HCT116 (cell line): Measurements from ENCODE around the gene TBC1D17. TPM values are rescaled to one million over a fixed set of nuclear protein-coding genes. Genes with fewer than 3 reads are reported as not detected.
A peak's percentile ranks its signal among the peaks of the same experiment; 100 is the strongest.

Experiments
- ATAC-seq: fragments of 200-7000 bp; cut with Tn5 transposase; 2 replicates; pipeline ENCODE4 v1.9.1; 2020; ENCODE audit warnings: mild to moderate bottlenecking, moderate library complexity
- BruUV-seq: library from RNA; stranded (reverse); fragments of 400-500 nt; replicated peaks from 2 replicates; lab custom pipeline; 2021; lab: Mats Ljungman, UMichigan
- CTCF ChIA-PET: fragments of 300-600 bp; sonication (Branson Sonifier 250); formaldehyde crosslinking; loops from one replicate; lab custom pipeline; 2021; ENCODE audit warnings: antibody characterized with exemption; lab: Charles Lee
- POLR2A ChIA-PET: fragments of 300-600, 350-600 bp; sonication (Branson Sonifier 250); formaldehyde crosslinking; loops from one replicate; lab custom pipeline; 2021; ENCODE audit warnings: antibody characterized with exemption; lab: Charles Lee
- RAD21 ChIA-PET, 2 experiments: fragments of 300-600 bp; sonication (Branson Sonifier 250); formaldehyde crosslinking; loops; one replicate each; lab custom pipeline; 2023; ENCODE audit warnings: low total read pairs in 2 of 2; ENCODE audit not compliant: uncharacterized antibody in 2 of 2, unreplicated experiment in 2 of 2, low non-redundant PET in 1 of 2; lab: Charles Lee
- DNase-seq: peaks from one replicate; pipeline ENCODE4 v3.0.0-alpha.2; 2010; ENCODE audit warnings: low read depth, low spot score
- H2AFZ ChIP-seq: fragments of 200-600 bp; shearing (Covaris generic), sonication (generic); 2 replicates; pipeline ENCODE4 v1.6.1; 2017; ENCODE audit warnings: low read depth, mixed run types, mixed read lengths, antibody characterized with exemption, low read length; ENCODE audit not compliant: poor library complexity, severe bottlenecking
- H3K27ac ChIP-seq: 2 replicates; pipeline ENCODE4 v1.5.1; 2012; ENCODE audit warnings: low read depth, low read length
- H3K27me3 ChIP-seq: fragments of 200-600 bp; sonication (generic); 2 replicates; pipeline ENCODE4 v1.6.1; 2016; ENCODE audit warnings: mixed run types, low read length, mixed read lengths; ENCODE audit not compliant: insufficient read depth
- H3K36me3 ChIP-seq, 2 experiments: fragments of 200-500 bp in 1 of 2; fragments of 200-600 bp in 1 of 2; sonication (Bioruptor generic) in 1 of 2; sonication (generic) in 1 of 2; 2 replicates each; pipeline versions ENCODE4 v1.5.1 to v1.6.1; 2014 to 2016; ENCODE audit warnings: low read length in 2 of 2, inconsistent platforms in 1 of 2, mixed read lengths in 1 of 2, mixed run types in 1 of 2; ENCODE audit not compliant: insufficient read depth in 2 of 2, control insufficient read depth in 1 of 2
- H3K4me1 ChIP-seq, 2 experiments: fragments of 200-600 bp in 1 of 2; sonication (generic) in 1 of 2; 2 replicates each; pipeline versions ENCODE4 v1.5.1 to v1.6.1; 2012 to 2017; ENCODE audit warnings: low read length in 2 of 2, inconsistent platforms in 1 of 2, mild to moderate bottlenecking in 1 of 2, mixed read lengths in 1 of 2, mixed run types in 1 of 2, moderate library complexity in 1 of 2; ENCODE audit not compliant: insufficient read depth in 2 of 2, control insufficient read depth in 1 of 2
- H3K4me2 ChIP-seq: fragments of 200-600 bp; sonication (generic); 2 replicates; pipeline ENCODE4 v1.6.1; 2017; ENCODE audit warnings: mixed run types, low read length, mixed read lengths
- H3K4me3 ChIP-seq, 2 experiments: fragments of 200-600 bp in 1 of 2; sonication (generic) in 1 of 2; replicated peaks in 1 of 2; 2 replicates each; pipeline ENCODE4 v1.5.1; 2011 to 2016; ENCODE audit warnings: low read length in 2 of 2, control low read depth in 1 of 2, low read depth in 1 of 2, mild to moderate bottlenecking in 1 of 2, mixed read lengths in 1 of 2, mixed run types in 1 of 2
- H3K79me2 ChIP-seq: fragments of 200-600 bp; sonication (generic); 2 replicates; pipeline ENCODE4 v1.6.1; 2017; ENCODE audit warnings: mild to moderate bottlenecking, mixed run types, low read length, moderate library complexity, mixed read lengths; ENCODE audit not compliant: insufficient read depth
- H3K9ac ChIP-seq: fragments of 200-600 bp; sonication (generic); 2 replicates; pipeline ENCODE4 v1.6.1; 2016; ENCODE audit warnings: low read length, mixed read lengths
- H3K9me2 ChIP-seq: fragments of 200-600 bp; sonication (generic), shearing (Covaris generic); 2 replicates; pipeline ENCODE4 v1.6.1; 2017; ENCODE audit warnings: mixed run types, mild to moderate bottlenecking, moderate library complexity; ENCODE audit not compliant: insufficient read depth
- H3K9me3 ChIP-seq, 2 experiments: fragments of 200-500 bp in 1 of 2; fragments of 200-600 bp in 1 of 2; sonication (Bioruptor generic) in 1 of 2; sonication (generic) in 1 of 2; 2 replicates each; pipeline ENCODE4 v1.6.1; 2014 to 2017; ENCODE audit warnings: low read length in 2 of 2, mixed read lengths in 2 of 2, inconsistent platforms in 1 of 2, low read depth in 1 of 2, mild to moderate bottlenecking in 1 of 2, mixed run types in 1 of 2, moderate library complexity in 1 of 2; ENCODE audit not compliant: control insufficient read depth in 1 of 2, insufficient read depth in 1 of 2
- H4K20me1 ChIP-seq: fragments of 200-600 bp; sonication (generic), shearing (Covaris generic); 2 replicates; pipeline ENCODE4 v1.6.1; 2017; ENCODE audit warnings: mixed run types, mild to moderate bottlenecking, moderate library complexity; ENCODE audit not compliant: insufficient read depth
- CBX3 ChIP-seq: IDR thresholded peaks from 2 replicates; pipeline ENCODE4 v1.6.1; 2012; ENCODE audit warnings: low read depth
- CEBPB ChIP-seq: IDR thresholded peaks from 2 replicates; pipeline ENCODE4 v1.6.1; 2012; ENCODE audit warnings: low read depth
- ELF1 ChIP-seq: IDR thresholded peaks from 2 replicates; pipeline ENCODE4 v1.6.1; 2012; ENCODE audit warnings: low read depth, borderline replicate concordance
- EZH2phosphoT487 ChIP-seq: fragments of 200-600 bp; IDR thresholded peaks from 2 replicates; pipeline ENCODE4 v1.6.1; 2018; ENCODE audit warnings: antibody characterized with exemption, borderline replicate concordance
- FOSL1 ChIP-seq: IDR thresholded peaks from 2 replicates; pipeline ENCODE4 v1.6.1; 2012; ENCODE audit warnings: low read depth
- JUND ChIP-seq: IDR thresholded peaks from 2 replicates; pipeline ENCODE4 v1.6.1; 2012
- POLR2A ChIP-seq: IDR thresholded peaks from 2 replicates; pipeline ENCODE4 v1.7.0; 2011; ENCODE audit warnings: borderline replicate concordance; ENCODE audit not compliant: insufficient read depth, insufficient read length; ENCODE audit errors: extremely low read depth
- POLR2AphosphoS5 ChIP-seq: IDR thresholded peaks from 2 replicates; pipeline ENCODE4 v1.6.1; 2011; ENCODE audit warnings: mild to moderate bottlenecking, low read depth, low read length, moderate library complexity
- SRF ChIP-seq: IDR thresholded peaks from 2 replicates; pipeline ENCODE4 v1.6.1; 2012; ENCODE audit warnings: low read depth
- YY1 ChIP-seq: IDR thresholded peaks from 2 replicates; pipeline ENCODE4 v1.6.1; 2011; ENCODE audit warnings: low read length, low read depth, moderate library complexity, mild to moderate bottlenecking; ENCODE audit not compliant: insufficient replicate concordance; ENCODE audit errors: extremely low read depth
- ZNF274 ChIP-seq: fragments of 200-500 bp; sonication (Bioruptor generic); IDR thresholded peaks from 2 replicates; pipeline ENCODE4 v1.6.1; 2014; ENCODE audit warnings: mild to moderate bottlenecking, low read depth, low read length, inconsistent platforms
- intact Hi-C: fragments of 100-400 bp; cut with micrococcal nuclease; formaldehyde crosslinking; loops from 2 replicates; pipeline ENCODE4 v1.10.0; 2022
- total RNA-seq: library from RNA; stranded (reverse); gene quantifications from one replicate; pipeline ENCODE4 v1.2.1, GENCODE V29; 2021; ENCODE audit not compliant: unreplicated experiment
- TF ChIP-seq, protein P1 (sequence below): IDR thresholded peaks from 2 replicates; pipeline ENCODE4 v1.6.1; 2012; ENCODE audit warnings: low read depth
- TF ChIP-seq, protein P2 (sequence below): IDR thresholded peaks from 2 replicates; pipeline ENCODE4 v1.6.1; 2011; ENCODE audit warnings: mild to moderate bottlenecking, low read length, moderate library complexity; ENCODE audit not compliant: insufficient replicate concordance; ENCODE audit errors: extremely low read depth
- TF ChIP-seq, protein P3 (sequence below), 3 experiments: fragments of 200-600 bp in 1 of 3; sonication (generic) in 1 of 3; IDR thresholded peaks in 2 of 3; conservative IDR thresholded peaks in 1 of 3; 2 replicates each; pipeline ENCODE4 v1.5.1; 2012 to 2017; ENCODE audit warnings: low read depth in 2 of 3, low read length in 2 of 3, antibody characterized with exemption in 1 of 3, borderline replicate concordance in 1 of 3, control low read depth in 1 of 3, mild to moderate bottlenecking in 1 of 3, mixed read lengths in 1 of 3, mixed run types in 1 of 3, moderate library complexity in 1 of 3; ENCODE audit not compliant: insufficient read depth in 1 of 3

TBC1D17 gene
- total RNA-seq, 1 experiment from 2014 or later: 32.9 TPM

DNA sequence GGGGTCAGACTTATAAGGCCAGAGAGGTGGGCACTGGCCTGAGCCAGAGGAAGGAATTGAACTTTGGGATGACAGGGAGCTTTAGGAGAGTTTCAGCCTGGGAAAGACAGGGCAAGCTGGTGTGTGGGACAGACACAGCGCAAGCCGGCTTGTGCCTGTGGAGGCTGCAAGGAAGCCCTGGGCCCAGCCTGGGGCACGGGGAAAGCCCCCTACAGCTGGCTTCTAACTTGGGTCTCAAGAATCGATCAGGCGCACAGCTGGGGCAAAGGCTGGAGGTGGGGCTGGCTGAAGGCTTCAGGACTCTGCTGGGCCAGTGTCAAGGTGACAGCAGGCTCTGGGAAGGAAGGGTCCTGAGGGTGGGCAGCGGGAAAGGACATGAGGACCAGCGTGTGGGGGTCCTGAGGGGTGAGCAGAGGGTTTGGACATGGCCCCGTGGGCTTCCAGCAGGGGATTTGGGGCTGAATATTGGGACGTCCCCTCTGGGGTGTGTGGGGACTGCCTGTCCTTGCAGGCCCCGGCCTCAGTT lies 23.6 kb upstream of the TBC1D17 start:
- H3K4me3 ChIP-seq: no peak overlapping the region
- no peaks in the 10 kb centered on the region for H3K9me3 ChIP-seq
- peak overlapping the region; percentile 42; the same call in 1 of the 2 replicates for H3K27ac ChIP-seq
- peaks cover 44% of the 10 kb centered on the region for H3K79me2 ChIP-seq
- peaks cover 5 to 16% of the 10 kb centered on the region in 2 experiments; a peak in 3 of 4 replicates for H3K36me3 ChIP-seq
- no peaks in the 10 kb centered on the region for H4K20me1 ChIP-seq
- ChIA-PET POLR2A (interaction anchor here (1.7 kb wide), 1 partner anchor 11 kb away, joined by 6 read pairs; no protein-coding TSS in a partner anchor), CTCF (interaction anchor here (0.7 kb wide), 1 partner anchor 11 kb away, joined by 3 read pairs; no protein-coding TSS in a partner anchor), RAD21 (no interaction called here)
- no peak overlapping the region for H3K4me2 ChIP-seq
- H3K9me2 ChIP-seq: no peaks in the 10 kb centered on the region
- no peak overlapping the region for H2AFZ ChIP-seq
- BruUV-seq: no TSS peak
- H3K9ac ChIP-seq: no peak overlapping the region
- ATAC-seq: no peak
- intact Hi-C loops: no loop called here
- no peaks in the 10 kb centered on the region for H3K27me3 ChIP-seq
- no peak for TF ChIP-seq ZNF274
- no peak for TF ChIP-seq JUND
- no peak for TF ChIP-seq EZH2phosphoT487
- TF ChIP-seq ELF1: no peak
- TF ChIP-seq CBX3: no peak
- TF ChIP-seq SRF: no peak
- no peak for TF ChIP-seq CEBPB
- TF ChIP-seq, protein P1, sequence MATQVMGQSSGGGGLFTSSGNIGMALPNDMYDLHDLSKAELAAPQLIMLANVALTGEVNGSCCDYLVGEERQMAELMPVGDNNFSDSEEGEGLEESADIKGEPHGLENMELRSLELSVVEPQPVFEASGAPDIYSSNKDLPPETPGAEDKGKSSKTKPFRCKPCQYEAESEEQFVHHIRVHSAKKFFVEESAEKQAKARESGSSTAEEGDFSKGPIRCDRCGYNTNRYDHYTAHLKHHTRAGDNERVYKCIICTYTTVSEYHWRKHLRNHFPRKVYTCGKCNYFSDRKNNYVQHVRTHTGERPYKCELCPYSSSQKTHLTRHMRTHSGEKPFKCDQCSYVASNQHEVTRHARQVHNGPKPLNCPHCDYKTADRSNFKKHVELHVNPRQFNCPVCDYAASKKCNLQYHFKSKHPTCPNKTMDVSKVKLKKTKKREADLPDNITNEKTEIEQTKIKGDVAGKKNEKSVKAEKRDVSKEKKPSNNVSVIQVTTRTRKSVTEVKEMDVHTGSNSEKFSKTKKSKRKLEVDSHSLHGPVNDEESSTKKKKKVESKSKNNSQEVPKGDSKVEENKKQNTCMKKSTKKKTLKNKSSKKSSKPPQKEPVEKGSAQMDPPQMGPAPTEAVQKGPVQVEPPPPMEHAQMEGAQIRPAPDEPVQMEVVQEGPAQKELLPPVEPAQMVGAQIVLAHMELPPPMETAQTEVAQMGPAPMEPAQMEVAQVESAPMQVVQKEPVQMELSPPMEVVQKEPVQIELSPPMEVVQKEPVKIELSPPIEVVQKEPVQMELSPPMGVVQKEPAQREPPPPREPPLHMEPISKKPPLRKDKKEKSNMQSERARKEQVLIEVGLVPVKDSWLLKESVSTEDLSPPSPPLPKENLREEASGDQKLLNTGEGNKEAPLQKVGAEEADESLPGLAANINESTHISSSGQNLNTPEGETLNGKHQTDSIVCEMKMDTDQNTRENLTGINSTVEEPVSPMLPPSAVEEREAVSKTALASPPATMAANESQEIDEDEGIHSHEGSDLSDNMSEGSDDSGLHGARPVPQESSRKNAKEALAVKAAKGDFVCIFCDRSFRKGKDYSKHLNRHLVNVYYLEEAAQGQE: no peak
- no peak for TF ChIP-seq YY1
- TF ChIP-seq, protein P2, sequence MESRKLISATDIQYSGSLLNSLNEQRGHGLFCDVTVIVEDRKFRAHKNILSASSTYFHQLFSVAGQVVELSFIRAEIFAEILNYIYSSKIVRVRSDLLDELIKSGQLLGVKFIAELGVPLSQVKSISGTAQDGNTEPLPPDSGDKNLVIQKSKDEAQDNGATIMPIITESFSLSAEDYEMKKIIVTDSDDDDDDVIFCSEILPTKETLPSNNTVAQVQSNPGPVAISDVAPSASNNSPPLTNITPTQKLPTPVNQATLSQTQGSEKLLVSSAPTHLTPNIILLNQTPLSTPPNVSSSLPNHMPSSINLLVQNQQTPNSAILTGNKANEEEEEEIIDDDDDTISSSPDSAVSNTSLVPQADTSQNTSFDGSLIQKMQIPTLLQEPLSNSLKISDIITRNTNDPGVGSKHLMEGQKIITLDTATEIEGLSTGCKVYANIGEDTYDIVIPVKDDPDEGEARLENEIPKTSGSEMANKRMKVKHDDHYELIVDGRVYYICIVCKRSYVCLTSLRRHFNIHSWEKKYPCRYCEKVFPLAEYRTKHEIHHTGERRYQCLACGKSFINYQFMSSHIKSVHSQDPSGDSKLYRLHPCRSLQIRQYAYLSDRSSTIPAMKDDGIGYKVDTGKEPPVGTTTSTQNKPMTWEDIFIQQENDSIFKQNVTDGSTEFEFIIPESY: no peak
- TF ChIP-seq POLR2AphosphoS5: no peak
- TF ChIP-seq, protein P3, sequence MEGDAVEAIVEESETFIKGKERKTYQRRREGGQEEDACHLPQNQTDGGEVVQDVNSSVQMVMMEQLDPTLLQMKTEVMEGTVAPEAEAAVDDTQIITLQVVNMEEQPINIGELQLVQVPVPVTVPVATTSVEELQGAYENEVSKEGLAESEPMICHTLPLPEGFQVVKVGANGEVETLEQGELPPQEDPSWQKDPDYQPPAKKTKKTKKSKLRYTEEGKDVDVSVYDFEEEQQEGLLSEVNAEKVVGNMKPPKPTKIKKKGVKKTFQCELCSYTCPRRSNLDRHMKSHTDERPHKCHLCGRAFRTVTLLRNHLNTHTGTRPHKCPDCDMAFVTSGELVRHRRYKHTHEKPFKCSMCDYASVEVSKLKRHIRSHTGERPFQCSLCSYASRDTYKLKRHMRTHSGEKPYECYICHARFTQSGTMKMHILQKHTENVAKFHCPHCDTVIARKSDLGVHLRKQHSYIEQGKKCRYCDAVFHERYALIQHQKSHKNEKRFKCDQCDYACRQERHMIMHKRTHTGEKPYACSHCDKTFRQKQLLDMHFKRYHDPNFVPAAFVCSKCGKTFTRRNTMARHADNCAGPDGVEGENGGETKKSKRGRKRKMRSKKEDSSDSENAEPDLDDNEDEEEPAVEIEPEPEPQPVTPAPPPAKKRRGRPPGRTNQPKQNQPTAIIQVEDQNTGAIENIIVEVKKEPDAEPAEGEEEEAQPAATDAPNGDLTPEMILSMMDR (IDR thresholded peaks at IDR 0.05 in 2 of 3, conservative IDR thresholded peaks at IDR 0.05 in 1 of 3; ENCODE audit: borderline replicate concordance in 1 of 3, insufficient read depth in 1 of 3, low read depth in 2 of 3, low read length in 2 of 3): no peak
- no peak for TF ChIP-seq FOSL1
- no peak for TF ChIP-seq POLR2A
- H3K4me1 ChIP-seq: peaks cover 19 to 37% of the 10 kb centered on the region in 2 experiments
- no peak for DNase-seq
